H9 (cell line): ENCODE data around the gene HM13. TPM values are rescaled to one million over a fixed set of nuclear protein-coding genes. Genes with fewer than 3 reads are reported as not detected.

ENCODE experiments used
- DNase-seq: peaks from one replicate; pipeline ENCODE4 v3.0.0-alpha.2; 2017
- H2AFZ ChIP-seq: one replicate; pipeline ENCODE4 v1.6.1; 2013; ENCODE audit warnings: mild to moderate bottlenecking, low read length, control low read depth, moderate library complexity
- H2AK5ac ChIP-seq: 2 replicates; pipeline ENCODE4 v1.6.1; 2013; ENCODE audit warnings: low read length, control low read depth, mixed read lengths; ENCODE audit not compliant: insufficient read length
- H2BK120ac ChIP-seq: one replicate; pipeline ENCODE4 v1.6.1; 2013; ENCODE audit warnings: low read depth, mild to moderate bottlenecking, low read length, control low read depth, inconsistent platforms; ENCODE audit not compliant: poor library complexity, severe bottlenecking
- H2BK12ac ChIP-seq: 2 replicates; pipeline ENCODE4 v1.6.1; 2013; ENCODE audit warnings: low read length, control low read depth, mixed read lengths, low read depth; ENCODE audit not compliant: insufficient read length
- H2BK15ac ChIP-seq: 2 replicates; pipeline ENCODE4 v1.6.1; 2013; ENCODE audit warnings: low read depth, low read length, control low read depth
- H2BK20ac ChIP-seq: one replicate; pipeline ENCODE4 v1.6.1; 2013; ENCODE audit warnings: low read depth, mild to moderate bottlenecking, low read length, control low read depth, inconsistent platforms; ENCODE audit not compliant: poor library complexity, severe bottlenecking
- H2BK5ac ChIP-seq: 2 replicates; pipeline ENCODE4 v1.6.1; 2013; ENCODE audit warnings: low read length, control low read depth, mixed read lengths; ENCODE audit not compliant: insufficient read length
- H3K14ac ChIP-seq: 2 replicates; pipeline ENCODE4 v1.6.1; 2013; ENCODE audit warnings: low read length, control low read depth; ENCODE audit not compliant: insufficient read depth
- H3K18ac ChIP-seq: 2 replicates; pipeline ENCODE4 v1.6.1; 2013; ENCODE audit warnings: low read depth, mild to moderate bottlenecking, mixed read lengths, low read length, control low read depth; ENCODE audit not compliant: insufficient read length
- H3K23ac ChIP-seq: 2 replicates; pipeline ENCODE4 v1.6.1; 2013; ENCODE audit warnings: low read length, control low read depth, mixed read lengths, low read depth; ENCODE audit not compliant: insufficient read length
- H3K23me2 ChIP-seq: 2 replicates; pipeline ENCODE4 v1.6.1; 2013; ENCODE audit warnings: low read depth, mild to moderate bottlenecking, mixed read lengths, low read length, control low read depth; ENCODE audit not compliant: insufficient read length, poor library complexity, severe bottlenecking
- H3K27ac ChIP-seq: 2 replicates; pipeline ENCODE4 v1.5.1; 2013; ENCODE audit warnings: low read length, control low read depth, mixed read lengths, low read depth; ENCODE audit not compliant: insufficient read length
- H3K27me3 ChIP-seq: 2 replicates; pipeline ENCODE4 v1.6.1; 2013; ENCODE audit warnings: low read length, control low read depth, inconsistent platforms; ENCODE audit not compliant: insufficient read depth
- H3K4ac ChIP-seq: 2 replicates; pipeline ENCODE4 v1.6.1; 2013; ENCODE audit warnings: low read depth, mild to moderate bottlenecking, control low read depth, inconsistent platforms, low read length, moderate library complexity
- H3K4me1 ChIP-seq: 2 replicates; pipeline ENCODE4 v1.6.1; 2013; ENCODE audit warnings: low read length, control low read depth, inconsistent platforms; ENCODE audit not compliant: insufficient read depth
- H3K4me2 ChIP-seq: 2 replicates; pipeline ENCODE4 v1.6.1; 2013; ENCODE audit warnings: low read length, control low read depth, mixed read lengths; ENCODE audit not compliant: insufficient read length, insufficient read depth
- H3K56ac ChIP-seq: 2 replicates; pipeline ENCODE4 v1.6.1; 2013; ENCODE audit warnings: low read depth, mild to moderate bottlenecking, mixed read lengths, low read length, control low read depth; ENCODE audit not compliant: insufficient read length
- H3K79me1 ChIP-seq: 2 replicates; pipeline ENCODE4 v1.6.1; 2013; ENCODE audit warnings: low read depth, mild to moderate bottlenecking, moderate library complexity, low read length, control low read depth, inconsistent platforms; ENCODE audit not compliant: insufficient read depth, poor library complexity, severe bottlenecking
- H3K79me2 ChIP-seq: 2 replicates; pipeline ENCODE4 v1.6.1; 2013; ENCODE audit warnings: low read length, control low read depth, inconsistent platforms; ENCODE audit not compliant: insufficient read depth
- H3K9ac ChIP-seq: 2 replicates; pipeline ENCODE4 v1.6.1; 2013; ENCODE audit warnings: low read length, control low read depth, mixed read lengths; ENCODE audit not compliant: insufficient read length; ENCODE audit errors: extremely low read depth
- H3K9me3 ChIP-seq: one replicate; pipeline ENCODE4 v1.6.1; 2013; ENCODE audit warnings: low read depth, low read length, inconsistent platforms; ENCODE audit not compliant: control insufficient read depth
- H3T11ph ChIP-seq: one replicate; pipeline ENCODE4 v1.6.1; 2013; ENCODE audit warnings: mild to moderate bottlenecking, low read length, control low read depth, inconsistent platforms
- H4K20me1 ChIP-seq: one replicate; pipeline ENCODE4 v1.6.1; 2013; ENCODE audit not compliant: control insufficient read depth, insufficient read length, insufficient read depth
- H4K5ac ChIP-seq: 2 replicates; pipeline ENCODE4 v1.6.1; 2013; ENCODE audit warnings: low read depth, mild to moderate bottlenecking, mixed read lengths, low read length, control low read depth; ENCODE audit not compliant: insufficient read length
- H4K8ac ChIP-seq: replicated peaks from 2 replicates; pipeline ENCODE4 v1.6.1; 2013; ENCODE audit warnings: low read length, control low read depth, mixed read lengths, low read depth; ENCODE audit not compliant: insufficient read length
- H4K91ac ChIP-seq: 2 replicates; pipeline ENCODE4 v1.6.1; 2013; ENCODE audit warnings: low read depth, mild to moderate bottlenecking, moderate library complexity, mixed read lengths, low read length, control low read depth; ENCODE audit not compliant: insufficient read length
- H3K27ac Mint-ChIP-seq, 3 experiments: 2 replicates in 2 of 3; 3 replicates in 1 of 3; pipeline ENCODE4 v1.8.0; 2020 to 2021; ENCODE audit warnings: mixed read lengths in 3 of 3, mild to moderate bottlenecking in 1 of 3, moderate library complexity in 1 of 3
- H3K27me3 Mint-ChIP-seq: 2 replicates; pipeline ENCODE4 v1.8.0; 2021; ENCODE audit warnings: low read depth, mild to moderate bottlenecking, moderate library complexity, mixed read lengths
- H3K36me3 Mint-ChIP-seq, 3 experiments: 2 replicates in 2 of 3; 3 replicates in 1 of 3; pipeline ENCODE4 v1.8.0; 2020 to 2021; ENCODE audit warnings: low read depth in 3 of 3, mixed read lengths in 3 of 3; ENCODE audit not compliant: insufficient read depth in 1 of 3
- H3K4me1 Mint-ChIP-seq, 2 experiments: 2 replicates each; pipeline ENCODE4 v1.8.0; 2020; ENCODE audit warnings: mixed read lengths in 2 of 2
- H3K4me3 Mint-ChIP-seq, 2 experiments: 2 replicates in 1 of 2; 3 replicates in 1 of 2; pipeline ENCODE4 v1.8.0; 2020 to 2021; ENCODE audit warnings: mild to moderate bottlenecking in 2 of 2, mixed read lengths in 2 of 2, moderate library complexity in 1 of 2
- H3K9me3 Mint-ChIP-seq, 2 experiments: 2 replicates in 1 of 2; 3 replicates in 1 of 2; pipeline ENCODE4 v1.8.0; 2020; ENCODE audit warnings: mild to moderate bottlenecking in 2 of 2, mixed read lengths in 2 of 2, moderate library complexity in 1 of 2
- WGBS: extraction: QIAGEN DNeasy Blood & Tissue Kit; methylation state at CpG from one replicate; pipeline ENCODE4 v1.1.7; 2013; ENCODE audit warnings: missing lambda C conversion rate, low lambda C conversion rate, mixed read lengths; ENCODE audit not compliant: insufficient read length; ENCODE audit errors: extremely low coverage; 5-methylcytosine and 5-hydroxymethylcytosine counted together
- total RNA-seq: library from RNA; stranded (reverse); gene quantifications from 2 replicates; pipeline ENCODE4 v1.2.1, GENCODE V29; 2021
- TF ChIP-seq, protein P1 (sequence below): fragments of 200-600 bp; sonication (generic); conservative IDR thresholded peaks from 3 replicates; pipeline ENCODE4 v1.8.0; 2021; ENCODE audit warnings: antibody characterized with exemption, mild to moderate bottlenecking

HM13 gene
- total RNA-seq, 1 experiment from 2014 or later: 169 TPM

DNA sequence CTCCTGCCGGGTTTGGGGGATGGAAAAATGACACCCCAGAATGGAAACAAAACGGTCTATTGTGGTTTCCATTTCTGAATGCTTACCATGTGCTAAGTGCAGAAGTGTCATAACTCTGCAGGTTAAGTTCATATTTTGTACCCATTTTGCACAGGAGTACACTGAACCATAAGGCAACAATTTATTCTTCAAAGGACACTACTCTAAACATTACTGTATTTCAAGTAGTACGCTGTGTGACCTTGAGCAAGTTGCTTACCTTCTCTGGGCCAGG is 81.1 kb downstream of the HM13 start:
- no peak overlapping the region for H4K91ac ChIP-seq
- H2BK5ac ChIP-seq: no peak overlapping the region
- TF ChIP-seq, protein P1, sequence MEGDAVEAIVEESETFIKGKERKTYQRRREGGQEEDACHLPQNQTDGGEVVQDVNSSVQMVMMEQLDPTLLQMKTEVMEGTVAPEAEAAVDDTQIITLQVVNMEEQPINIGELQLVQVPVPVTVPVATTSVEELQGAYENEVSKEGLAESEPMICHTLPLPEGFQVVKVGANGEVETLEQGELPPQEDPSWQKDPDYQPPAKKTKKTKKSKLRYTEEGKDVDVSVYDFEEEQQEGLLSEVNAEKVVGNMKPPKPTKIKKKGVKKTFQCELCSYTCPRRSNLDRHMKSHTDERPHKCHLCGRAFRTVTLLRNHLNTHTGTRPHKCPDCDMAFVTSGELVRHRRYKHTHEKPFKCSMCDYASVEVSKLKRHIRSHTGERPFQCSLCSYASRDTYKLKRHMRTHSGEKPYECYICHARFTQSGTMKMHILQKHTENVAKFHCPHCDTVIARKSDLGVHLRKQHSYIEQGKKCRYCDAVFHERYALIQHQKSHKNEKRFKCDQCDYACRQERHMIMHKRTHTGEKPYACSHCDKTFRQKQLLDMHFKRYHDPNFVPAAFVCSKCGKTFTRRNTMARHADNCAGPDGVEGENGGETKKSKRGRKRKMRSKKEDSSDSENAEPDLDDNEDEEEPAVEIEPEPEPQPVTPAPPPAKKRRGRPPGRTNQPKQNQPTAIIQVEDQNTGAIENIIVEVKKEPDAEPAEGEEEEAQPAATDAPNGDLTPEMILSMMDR: no peak
- H2AK5ac ChIP-seq: no peak overlapping the region
- no peak overlapping the region for H2BK120ac ChIP-seq
- H3K27ac ChIP-seq: no peak overlapping the region
- no peak overlapping the region for H2BK15ac ChIP-seq
- H2AFZ ChIP-seq: no peak overlapping the region
- H4K20me1 ChIP-seq: no peaks in the 10 kb centered on the region
- Mint-ChIP-seq H3K27me3 (no peaks in the 10 kb centered on the region; the same call in 1 of the 2 replicates), H3K9me3 (no peaks in the 10 kb centered on the region; a peak in 2 of 5 replicates), H3K36me3 (no peaks in the 10 kb centered on the region; a peak in 1 of 7 replicates), H3K27ac (peak overlapping the region; percentile 68 to 99 (median 99)), H3K4me1 (peaks cover 51 to 52% of the 10 kb centered on the region in 2 experiments), H3K4me3 (peak overlapping the region in 1 of 2 experiments; percentile 66; a peak in 3 of 5 replicates)
- no peak overlapping the region for H4K8ac ChIP-seq
- no peak overlapping the region for H2BK20ac ChIP-seq
- no peak overlapping the region for H3K14ac ChIP-seq
- no peak overlapping the region for H3K23ac ChIP-seq
- no peak for DNase-seq
- no peak overlapping the region for H3K9ac ChIP-seq
- peaks cover 7% of the 10 kb centered on the region; the same call in 1 of the 2 replicates for H3K4me1 ChIP-seq
- no CpG with 5 or more reads among the region's 3 CpGs for WGBS
- no peaks in the 10 kb centered on the region for H3K23me2 ChIP-seq
- H4K5ac ChIP-seq: no peak overlapping the region
- H3K79me2 ChIP-seq: no peaks in the 10 kb centered on the region
- H3K18ac ChIP-seq: no peak overlapping the region
- H3K4ac ChIP-seq: no peak overlapping the region
- H3K79me1 ChIP-seq: no peaks in the 10 kb centered on the region
- H3K4me2 ChIP-seq: no peak overlapping the region
- no peak overlapping the region for H3T11ph ChIP-seq
- H3K56ac ChIP-seq: no peak overlapping the region
- H3K27me3 ChIP-seq: no peaks in the 10 kb centered on the region
- H3K9me3 ChIP-seq: no peaks in the 10 kb centered on the region
- no peak overlapping the region for H2BK12ac ChIP-seq
